H1 (cell line): ENCODE measurements around the gene TRPM6. TPM values are rescaled to one million over a fixed set of nuclear protein-coding genes. Genes with fewer than 3 reads are reported as not detected.

Experiments used
- CTCF ChIA-PET: fragments of 300-600 bp; sonication (Branson Sonifier 250); formaldehyde crosslinking; loops from one replicate; lab custom pipeline; 2021; ENCODE audit not compliant: partially characterized antibody; lab: Charles Lee
- POLR2A ChIA-PET: fragments of 300-600 bp; sonication (Branson Sonifier 250); formaldehyde crosslinking; loops from one replicate; lab custom pipeline; 2021; ENCODE audit warnings: inconsistent platforms; ENCODE audit not compliant: partially characterized antibody; lab: Charles Lee
- DNase-seq, 2 experiments: peaks; one replicate each; pipeline versions ENCODE4 v3.0.0 to v3.0.0-alpha.2; 2010 to 2022; ENCODE audit warnings: low spot score in 2 of 2, low read depth in 1 of 2, mixed read lengths in 1 of 2
- FAIRE-seq: peaks from 2 replicates; lab custom pipeline; 2011; peaks lifted over from hg19 to GRCh38; lab: Jason Lieb, UNC
- H2AFZ ChIP-seq: 2 replicates; pipeline ENCODE4 v1.8.1; 2012; ENCODE audit warnings: low read length, inconsistent platforms
- H2AK5ac ChIP-seq: 2 replicates; pipeline ENCODE4 v1.6.1; 2013; ENCODE audit warnings: low read depth, low read length
- H2BK120ac ChIP-seq: replicated peaks from 2 replicates; pipeline ENCODE3; 2013; ENCODE audit warnings: low read depth, low read length, inconsistent platforms
- H2BK12ac ChIP-seq: 2 replicates; pipeline ENCODE4 v1.6.1; 2013; ENCODE audit warnings: low read depth, low read length
- H2BK15ac ChIP-seq: 2 replicates; pipeline ENCODE4 v1.6.1; 2013; ENCODE audit warnings: low read length
- H2BK20ac ChIP-seq: 2 replicates; pipeline ENCODE4 v1.6.1; 2013; ENCODE audit warnings: low read length
- H2BK5ac ChIP-seq: 2 replicates; pipeline ENCODE4 v1.6.1; 2013; ENCODE audit warnings: low read depth, low read length
- H3K14ac ChIP-seq: 2 replicates; pipeline ENCODE4 v1.6.1; 2013; ENCODE audit warnings: inconsistent platforms; ENCODE audit not compliant: insufficient read length
- H3K18ac ChIP-seq: 2 replicates; pipeline ENCODE4 v1.6.1; 2013; ENCODE audit warnings: low read length; ENCODE audit errors: extremely low read depth
- H3K23ac ChIP-seq: 2 replicates; pipeline ENCODE4 v1.6.1; 2013; ENCODE audit warnings: inconsistent platforms; ENCODE audit not compliant: insufficient read length
- H3K23me2 ChIP-seq: 2 replicates; pipeline ENCODE4 v1.6.1; 2013; ENCODE audit warnings: low read depth, low read length
- H3K27ac ChIP-seq: 2 replicates; pipeline ENCODE4 v1.6.1; 2011; ENCODE audit warnings: low read depth, low read length, inconsistent platforms
- H3K27me3 ChIP-seq, 4 experiments: replicated peaks in 1 of 4; 1 replicate in 1 of 4; 2 replicates in 3 of 4; pipeline versions ENCODE4 v1.6.1 to v1.8.1; 2011 to 2013; ENCODE audit warnings: low read length in 3 of 4, mild to moderate bottlenecking in 3 of 4, inconsistent platforms in 2 of 4, mixed read lengths in 2 of 4, moderate library complexity in 1 of 4; ENCODE audit not compliant: control insufficient read depth in 3 of 4, insufficient read depth in 3 of 4; ENCODE audit errors: extremely low read depth in 1 of 4
- H3K36me3 ChIP-seq, 4 experiments: 2 replicates each; pipeline versions ENCODE4 v1.6.1 to v1.8.1; 2011 to 2013; ENCODE audit warnings: mild to moderate bottlenecking in 4 of 4, low read length in 3 of 4, moderate library complexity in 2 of 4, control low read depth in 1 of 4, inconsistent platforms in 1 of 4; ENCODE audit not compliant: insufficient read depth in 4 of 4, control insufficient read depth in 2 of 4
- H3K4ac ChIP-seq: replicated peaks from 2 replicates; pipeline ENCODE3; 2013; ENCODE audit warnings: low read length, low read depth, mixed read lengths, inconsistent platforms; ENCODE audit not compliant: insufficient read length
- H3K4me1 ChIP-seq, 4 experiments: replicated peaks in 1 of 4; 1 replicate in 1 of 4; 2 replicates in 3 of 4; pipeline versions ENCODE4 v1.6.1 to v1.8.1; 2011 to 2013; ENCODE audit warnings: low read length in 3 of 4, inconsistent platforms in 2 of 4, mixed read lengths in 1 of 4; ENCODE audit not compliant: insufficient read depth in 4 of 4, control insufficient read depth in 3 of 4
- H3K4me2 ChIP-seq, 2 experiments: 2 replicates each; pipeline versions ENCODE4 v1.6.1 to v1.8.1; 2011 to 2013; ENCODE audit warnings: low read depth in 2 of 2, low read length in 2 of 2, control low read depth in 1 of 2, inconsistent platforms in 1 of 2, mild to moderate bottlenecking in 1 of 2; ENCODE audit not compliant: insufficient read depth in 1 of 2
- H3K4me3 ChIP-seq, 4 experiments: fragments of 200-600, 300-600 bp in 1 of 4; sonication (generic), shearing (Covaris generic), sonication (Bioruptor Twin) in 1 of 4; 2 replicates each; pipeline versions ENCODE4 v1.5.1 to v1.8.1; 2011 to 2016; ENCODE audit warnings: low read length in 4 of 4, low read depth in 3 of 4, control low read depth in 2 of 4, inconsistent platforms in 2 of 4, mild to moderate bottlenecking in 2 of 4, mixed read lengths in 1 of 4, moderate library complexity in 1 of 4; ENCODE audit not compliant: insufficient read depth in 2 of 4; ENCODE audit errors: extremely low read depth in 1 of 4
- H3K56ac ChIP-seq: replicated peaks from 2 replicates; pipeline ENCODE3; 2013; ENCODE audit warnings: low read depth, mild to moderate bottlenecking, mixed read lengths, low read length, inconsistent platforms; ENCODE audit not compliant: insufficient read length
- H3K79me1 ChIP-seq: 2 replicates; pipeline ENCODE4 v1.6.1; 2013; ENCODE audit warnings: low read depth, low read length, control low read depth
- H3K79me2 ChIP-seq, 2 experiments: 2 replicates each; pipeline versions ENCODE4 v1.6.1 to v1.8.1; 2012 to 2013; ENCODE audit warnings: low read length in 2 of 2, mild to moderate bottlenecking in 2 of 2, inconsistent platforms in 1 of 2; ENCODE audit not compliant: insufficient read depth in 2 of 2, control insufficient read depth in 1 of 2
- H3K9ac ChIP-seq, 4 experiments: replicated peaks in 1 of 4; 1 replicate in 1 of 4; 2 replicates in 3 of 4; pipeline versions ENCODE4 v1.6.1 to v1.8.1; 2011 to 2013; ENCODE audit warnings: low read depth in 3 of 4, low read length in 3 of 4, control low read depth in 2 of 4, mild to moderate bottlenecking in 2 of 4, moderate library complexity in 2 of 4, inconsistent platforms in 1 of 4; ENCODE audit errors: extremely low read depth in 1 of 4
- H3K9me3 ChIP-seq, 2 experiments: 2 replicates each; pipeline versions ENCODE4 v1.6.1 to v1.8.1; 2012 to 2013; ENCODE audit warnings: mild to moderate bottlenecking in 2 of 2, moderate library complexity in 2 of 2, control low read depth in 1 of 2, inconsistent platforms in 1 of 2, low read depth in 1 of 2, low read length in 1 of 2, mixed read lengths in 1 of 2; ENCODE audit not compliant: insufficient read depth in 2 of 2
- H4K20me1 ChIP-seq, 2 experiments: replicated peaks in 1 of 2; 2 replicates each; pipeline versions ENCODE3 to v1.8.1; 2011 to 2013; ENCODE audit warnings: inconsistent platforms in 2 of 2, low read length in 2 of 2, mild to moderate bottlenecking in 1 of 2; ENCODE audit not compliant: insufficient read depth in 2 of 2, control insufficient read depth in 1 of 2
- H4K5ac ChIP-seq: 2 replicates; pipeline ENCODE4 v1.6.1; 2013; ENCODE audit warnings: low read length, low read depth, mixed read lengths, inconsistent platforms; ENCODE audit not compliant: insufficient read length
- H4K8ac ChIP-seq: 2 replicates; pipeline ENCODE4 v1.8.0; 2013; ENCODE audit warnings: mild to moderate bottlenecking, moderate library complexity, low read length, inconsistent platforms; ENCODE audit not compliant: insufficient read depth; ENCODE audit errors: extremely low read depth
- H4K91ac ChIP-seq: replicated peaks from 2 replicates; pipeline ENCODE3; 2013; ENCODE audit warnings: low read length, mixed read lengths, inconsistent platforms; ENCODE audit not compliant: insufficient read length
- CHD1 ChIP-seq: IDR thresholded peaks from 2 replicates; pipeline ENCODE4 v1.6.1; 2012; ENCODE audit warnings: low read depth, low read length, improper control_type of control experiment
- HDAC6 ChIP-seq: IDR thresholded peaks from one replicate; pipeline ENCODE4 v1.7.1; 2012; ENCODE audit warnings: low read depth, mild to moderate bottlenecking, inconsistent platforms, low read length, moderate library complexity
- MAFK ChIP-seq: IDR thresholded peaks from 2 replicates; pipeline ENCODE4 v1.6.1; 2012; ENCODE audit warnings: low read depth, mild to moderate bottlenecking, improper control_type of control experiment, low read length
- NANOG ChIP-seq: IDR thresholded peaks from 2 replicates; pipeline ENCODE4 v1.6.1; 2011; ENCODE audit warnings: low read length, low read depth, mild to moderate bottlenecking, inconsistent platforms; ENCODE audit not compliant: insufficient read depth, poor library complexity, severe bottlenecking
- SIN3A ChIP-seq, 2 experiments: IDR thresholded peaks in 1 of 2; conservative IDR thresholded peaks in 1 of 2; 2 replicates each; pipeline ENCODE4 v1.6.1; 2011 to 2012; ENCODE audit warnings: low read length in 2 of 2, improper control_type of control experiment in 1 of 2, low read depth in 1 of 2, mild to moderate bottlenecking in 1 of 2
- TBP ChIP-seq: IDR thresholded peaks from 2 replicates; pipeline ENCODE4 v1.6.1; 2011; ENCODE audit warnings: low read depth, low read length, improper control_type of control experiment
- TCF12 ChIP-seq: IDR thresholded peaks from 2 replicates; pipeline ENCODE4 v1.6.1; 2011; ENCODE audit warnings: low read depth, mild to moderate bottlenecking, low read length
- WGBS, 2 experiments: shearing (Covaris generic) in 1 of 2; methylation state at CpG; one replicate each; pipeline versions ENCODE4 v1.1.6 to v1.1.7; 2013 to 2015; ENCODE audit warnings: low lambda C conversion rate in 2 of 2, mixed read lengths in 2 of 2, inconsistent platforms in 1 of 2, low coverage in 1 of 2, missing lambda C conversion rate in 1 of 2; ENCODE audit not compliant: insufficient replicate concordance in 2 of 2, insufficient coverage in 1 of 2, insufficient read length in 1 of 2; ENCODE audit errors: extremely low coverage in 1 of 2, missing lambda C conversion rate in 1 of 2; 5-methylcytosine and 5-hydroxymethylcytosine counted together
- polyA plus RNA-seq, 7 experiments: library from polyadenylated mRNA; depleted of rRNA in 3 of 7; stranded (reverse) in 5 of 7; unstranded in 2 of 7; fragments of >200 nt in 5 of 7; fragments of 200-250 nt in 2 of 7; gene quantifications; 1 replicate in 5 of 7; 2 replicates in 1 of 7; 4 replicates in 1 of 7; pipeline versions ENCODE4 v1.2.1 to v1.2.3, GENCODE V29; 2011 to 2013; ENCODE audit warnings: missing spikeins in 2 of 7, mixed read lengths in 2 of 7
- total RNA-seq: library from RNA; stranded (reverse); fragmentation: NEBNext Ultra II Directional; extraction: Animal tissue kit (Norgen Biotek cat#: 25700); gene quantifications from 2 replicates; pipeline ENCODE4 v1.2.1, GENCODE V29; 2021

Gene TRPM6
- total and polyA plus RNA-seq, 2 of the 8 experiments (the other 6 are each of a cell fraction or from before 2014, with no cell fraction given): 0.45 to 1.5 TPM

DNA sequence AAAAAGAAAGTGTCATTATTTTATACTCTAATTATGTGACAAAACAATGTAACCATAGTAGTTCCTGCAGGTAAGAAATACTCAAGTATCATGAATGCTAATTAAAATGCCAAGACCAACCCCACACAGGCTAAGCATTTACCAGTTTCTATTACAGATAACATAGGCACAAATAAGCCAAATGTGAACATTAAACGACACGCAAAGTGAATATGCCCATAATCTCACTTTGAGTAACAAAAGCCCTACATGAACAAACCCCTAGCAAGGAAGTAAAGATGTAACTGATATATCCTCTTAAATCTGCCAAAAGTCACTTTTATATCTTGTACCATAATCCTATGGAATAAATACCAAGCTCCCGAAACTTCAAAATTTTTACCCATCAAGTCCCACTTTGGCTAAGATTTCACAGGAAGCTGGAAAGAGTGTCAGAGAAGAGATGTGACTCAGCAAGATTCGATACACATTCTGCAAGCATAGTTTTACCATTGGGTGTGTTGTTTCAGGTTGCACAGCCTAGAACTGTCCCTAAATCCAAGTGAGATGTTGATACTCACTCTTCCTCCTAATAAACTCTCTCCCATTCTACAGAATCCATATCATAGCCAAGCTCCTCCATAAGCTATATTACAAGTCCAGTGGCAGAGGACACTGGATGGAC is 28.8 kb downstream of the TRPM6 start:
- H2BK5ac ChIP-seq: no peak overlapping the region
- FAIRE-seq: no peak

More for the DNA sequence above, 28.8 kb downstream of the TRPM6 start:
- Histone ChIP-seq H3K4me3 (no peak overlapping the region), H2BK20ac (no peak overlapping the region), H3K56ac (no peak overlapping the region), H3K14ac (no peak overlapping the region), H4K5ac (no peak overlapping the region), H3K36me3 (no peaks in the 10 kb centered on the region), H3K27ac (no peak overlapping the region), H3K27me3 (no peaks in the 10 kb centered on the region), H3K4me1 (no peaks in the 10 kb centered on the region), H3K79me1 (no peaks in the 10 kb centered on the region), H3K79me2 (no peaks in the 10 kb centered on the region), H4K20me1 (no peaks in the 10 kb centered on the region), H3K4me2 (no peak overlapping the region), H3K9me3 (no peaks in the 10 kb centered on the region), H3K9ac (no peak overlapping the region), H2BK120ac (no peak overlapping the region), H3K4ac (no peak overlapping the region), H3K18ac (no peak overlapping the region), H2BK12ac (no peak overlapping the region), H3K23me2 (no peaks in the 10 kb centered on the region; the same call in 1 of the 2 replicates), H4K8ac (no peak overlapping the region), H2AK5ac (no peak overlapping the region), H2AFZ (no peak overlapping the region), H4K91ac (no peak overlapping the region), H3K23ac (no peak overlapping the region), H2BK15ac (no peak overlapping the region)
- WGBS, 2 experiments: 92% methylated on average over 4 of the region's 4 CpGs; no CpG with 5 or more reads in 1 of the 2 experiments
- POLR2A ChIA-PET: no interaction called here
- TF ChIP-seq CHD1: no peak
- TF ChIP-seq SIN3A (conservative IDR thresholded peaks at IDR 0.05 in 1 of 2, IDR thresholded peaks at IDR 0.05 in 1 of 2; ENCODE audit: low read depth in 1 of 2, low read length in 2 of 2): no peak
- no peak for TF ChIP-seq TBP
- no peak for TF ChIP-seq MAFK
- TF ChIP-seq TCF12: no peak
- no peak for TF ChIP-seq NANOG
- no peak for TF ChIP-seq HDAC6
- CTCF ChIA-PET: interaction anchor here (1.0 to 1.4 kb wide), 2 partner anchors 51 to 219 kb away, joined by 3 read pairs; no protein-coding TSS in a partner anchor
- no peak for DNase-seq
